PC-3 (cell line): ENCODE results near the gene NACC1. TPM values are rescaled to one million over a fixed set of nuclear protein-coding genes. Genes with fewer than 3 reads are reported as not detected.
"Not testable (repeated sequence)": the region's sequence is repeated elsewhere in the genome, so short reads cannot be mapped to it uniquely, and the experiment has no call there.

Experiments used
- ATAC-seq: fragments of 200-7000 bp; cut with Tn5 transposase; 2 replicates; pipeline ENCODE4 v1.9.1; 2020; ENCODE audit warnings: mild to moderate bottlenecking, moderate library complexity
- BruUV-seq: library from RNA; stranded (reverse); fragments of 400-500 nt; replicated peaks from 2 replicates; lab custom pipeline; 2021; lab: Mats Ljungman, UMichigan
- CTCF ChIA-PET: fragments of 300-600 bp; sonication (Branson Sonifier 250); formaldehyde crosslinking; loops from one replicate; lab custom pipeline; 2022; ENCODE audit warnings: antibody characterized with exemption; lab: Charles Lee
- POLR2A ChIA-PET: fragments of 300-600 bp; sonication (Branson Sonifier 250); formaldehyde crosslinking; loops from one replicate; lab custom pipeline; 2022; ENCODE audit warnings: antibody characterized with exemption; ENCODE audit not compliant: unreplicated experiment; lab: Charles Lee
- DNase-seq: peaks from one replicate; pipeline ENCODE4 v3.0.0-alpha.2; 2015
- H2AFZ ChIP-seq: fragments of 300-600 bp; sonication (generic); 2 replicates; pipeline ENCODE4 v1.6.0; 2016; ENCODE audit warnings: antibody characterized with exemption, low read length
- H3F3A ChIP-seq: fragments of 300-600 bp; sonication (generic); one replicate; pipeline ENCODE4 v1.6.0; 2017; ENCODE audit warnings: antibody characterized with exemption, low read length, control low read depth, mild to moderate bottlenecking; ENCODE audit not compliant: unreplicated experiment
- H3K27ac ChIP-seq: fragments of 300-600 bp; sonication (generic); 2 replicates; pipeline ENCODE4 v1.5.1; 2016; ENCODE audit warnings: mild to moderate bottlenecking, low read length
- H3K27me3 ChIP-seq: fragments of 300-600 bp; sonication (generic); 2 replicates; pipeline ENCODE4 v1.6.1; 2016; ENCODE audit warnings: low read length, mixed read lengths
- H3K36me3 ChIP-seq: fragments of 300-600 bp; sonication (generic); 2 replicates; pipeline ENCODE4 v1.6.1; 2016; ENCODE audit warnings: low read depth, mixed run types, low read length, mixed read lengths
- H3K4me1 ChIP-seq: fragments of 300-600 bp; sonication (generic); 2 replicates; pipeline ENCODE4 v1.5.1; 2016; ENCODE audit warnings: low read length; ENCODE audit not compliant: insufficient read depth
- H3K4me2 ChIP-seq: fragments of 300-600 bp; sonication (generic); 2 replicates; pipeline ENCODE4 v1.6.0; 2016; ENCODE audit warnings: low read length
- H3K4me3 ChIP-seq: fragments of 300-600 bp; sonication (generic); 2 replicates; pipeline ENCODE4 v1.5.1; 2016; ENCODE audit warnings: mild to moderate bottlenecking, low read length, mixed read lengths
- H3K79me2 ChIP-seq: fragments of 300-600 bp; sonication (generic); 2 replicates; pipeline ENCODE4 v1.6.1; 2017; ENCODE audit warnings: low read length, mixed read lengths
- H3K9ac ChIP-seq: fragments of 300-600 bp; sonication (generic); 2 replicates; pipeline ENCODE4 v1.6.0; 2016; ENCODE audit warnings: mild to moderate bottlenecking, low read length
- H3K9me2 ChIP-seq: fragments of 300-600 bp; sonication (generic); replicated peaks from 2 replicates; pipeline ENCODE4 v1.6.1; 2016; ENCODE audit warnings: mixed run types, low read length, mixed read lengths
- H3K9me3 ChIP-seq: fragments of 300-600 bp; sonication (generic); 2 replicates; pipeline ENCODE4 v1.6.1; 2016; ENCODE audit warnings: low read length, mixed read lengths
- H4K20me1 ChIP-seq: fragments of 300-600 bp; sonication (generic); 2 replicates; pipeline ENCODE4 v1.6.1; 2016; ENCODE audit warnings: low read length, mixed read lengths
- CTCF ChIP-seq: fragments of 300-600 bp; sonication (generic); conservative IDR thresholded peaks from 2 replicates; pipeline ENCODE4 v1.5.1; 2017; ENCODE audit warnings: antibody characterized with exemption, low read depth, mild to moderate bottlenecking, low read length
- EZH2 ChIP-seq: fragments of 300-600 bp; sonication (generic); IDR thresholded peaks from one replicate; pipeline ENCODE4 v1.6.1; 2017; ENCODE audit warnings: antibody characterized with exemption, mild to moderate bottlenecking, low read length; ENCODE audit not compliant: unreplicated experiment
- EZH2phosphoT487 ChIP-seq: fragments of 300-600 bp; sonication (generic); IDR thresholded peaks from 2 replicates; pipeline ENCODE4 v1.6.1; 2018; ENCODE audit warnings: mild to moderate bottlenecking, antibody characterized with exemption, low read length, borderline replicate concordance
- intact Hi-C: fragments of 100-400 bp; cut with micrococcal nuclease; formaldehyde crosslinking; loops from 2 replicates; pipeline ENCODE4 v1.9.0; 2023
- total RNA-seq: library from RNA; depleted of rRNA; stranded (reverse); fragments of >200 nt; gene quantifications from 2 replicates; pipeline ENCODE4 v1.2.3, GENCODE V29; 2014

Gene NACC1
- total RNA-seq, 1 experiment from 2014 or later, result 266 TPM

GRCh38 chr19:13176345-13176744 is 58.3 kb downstream of the NACC1 start:
- H3F3A ChIP-seq, result no peaks in the 10 kb centered on the region
- H3K9ac ChIP-seq, result no peak overlapping the region
- H3K27me3 ChIP-seq, result no peaks in the 10 kb centered on the region
- H2AFZ ChIP-seq, result no peak overlapping the region
- H3K36me3 ChIP-seq, result no peaks in the 10 kb centered on the region
- DNase-seq (peak; percentile 68), ATAC-seq (peak; percentile 52)
- BruUV-seq, result no TSS peak
- H3K4me3 ChIP-seq, result no peak overlapping the region
- peaks cover 30% of the 10 kb centered on the region for H3K4me1 ChIP-seq
- ChIA-PET POLR2A (interaction anchor here (1.0 kb wide), 1 partner anchor 12 kb away, joined by 3 read pairs; no protein-coding TSS in a partner anchor), CTCF (interaction anchor here (0.6 kb wide), 1 partner anchor 56 kb away, joined by 5 read pairs; no protein-coding TSS in a partner anchor)
- H3K79me2 ChIP-seq, result peaks cover 1% of the 10 kb centered on the region
- H3K27ac ChIP-seq, result no peak overlapping the region
- intact Hi-C loops, result no loop called here
- no peaks in the 10 kb centered on the region for H3K9me2 ChIP-seq
- no peaks in the 10 kb centered on the region for H3K9me3 ChIP-seq
- H4K20me1 ChIP-seq, result no peaks in the 10 kb centered on the region
- TF ChIP-seq EZH2, result no peak
- no peak for TF ChIP-seq CTCF
- no peak for TF ChIP-seq EZH2phosphoT487
- peak overlapping the region; percentile 25; the same call in 1 of the 2 replicates for H3K4me2 ChIP-seq

- POLR2A ChIA-PET, intact Hi-C loops, H3F3A ChIP-seq, H3K4me2 ChIP-seq, CTCF ChIA-PET, H2AFZ ChIP-seq, BruUV-seq, H3K4me3 ChIP-seq, H3K79me2 ChIP-seq, H3K27ac ChIP-seq, H3K9me2 ChIP-seq, H3K36me3 ChIP-seq, H3K9me3 ChIP-seq, H4K20me1 ChIP-seq, H3K27me3 ChIP-seq, DNase-seq, ATAC-seq, H3K9ac ChIP-seq: not testable (repeated sequence)
- peaks cover 27% of the 10 kb centered on the region for H3K4me1 ChIP-seq
Observed at GRCh38 chr19:13177584-13177983, 59.5 kb downstream of the NACC1 start.

- H3F3A ChIP-seq, H3K4me2 ChIP-seq, H3K9ac ChIP-seq, H3K36me3 ChIP-seq, H3K79me2 ChIP-seq, H3K4me3 ChIP-seq, H3K27ac ChIP-seq, H2AFZ ChIP-seq, H3K27me3 ChIP-seq, H4K20me1 ChIP-seq, H3K9me2 ChIP-seq, ATAC-seq, H3K9me3 ChIP-seq, BruUV-seq, CTCF ChIA-PET, DNase-seq, intact Hi-C loops, POLR2A ChIA-PET: not testable (repeated sequence)
- peaks cover 20% of the 10 kb centered on the region for H3K4me1 ChIP-seq
Observed at GRCh38 chr19:13178291-13178690, 60.2 kb downstream of the NACC1 start.
